ENCODE measurements around the gene CFAP100.

Gene CFAP100

GRCh38 chr3:126399351-126399735 lies 4.6 kb downstream of the CFAP100 start:
- Histone ChIP-seq H3K4me1 (ENCODE audit: low read depth, poor library complexity, severe bottlenecking) (no peaks in the 10 kb centered on the region), H3K4me2 (no peak overlapping the region), H4K20me1 (ENCODE audit: insufficient read depth) (no peaks in the 10 kb centered on the region), H3K36me3 (ENCODE audit: insufficient read depth) (no peaks in the 10 kb centered on the region), H3K9ac (no peak overlapping the region), H3K27ac (no peak overlapping the region), H3K27me3 (ENCODE audit: insufficient read depth, low read depth) (no peaks in the 10 kb centered on the region), H3K4me3 (IDR thresholded peaks at IDR 0.05; ENCODE audit: insufficient read depth, low read depth, low read length) (no peak overlapping the region), H2AFZ (ENCODE audit: low read depth) (no peak overlapping the region), H3K79me2 (ENCODE audit: insufficient read depth, low read depth) (no peaks in the 10 kb centered on the region)
- TF ChIP-seq CTCF (conservative IDR thresholded peaks at IDR 0.05; ENCODE audit: low read depth, low read length) = no peak

GRCh38 chr3:126399756-126400155 lies 5.0 kb downstream of the CFAP100 start:
- H3K9ac ChIP-seq = no peak overlapping the region
- TF ChIP-seq CTCF (conservative IDR thresholded peaks at IDR 0.05; ENCODE audit: low read depth, low read length) = no peak
- no peaks in the 10 kb centered on the region for H3K36me3 ChIP-seq (ENCODE audit: insufficient read depth)
- no peaks in the 10 kb centered on the region for H4K20me1 ChIP-seq (ENCODE audit: insufficient read depth)
- H2AFZ ChIP-seq (ENCODE audit: low read depth) = no peak overlapping the region
- H3K4me1 ChIP-seq (ENCODE audit: low read depth, poor library complexity, severe bottlenecking) = no peaks in the 10 kb centered on the region
- H3K27ac ChIP-seq = no peak overlapping the region
- no peak overlapping the region for H3K4me3 ChIP-seq (IDR thresholded peaks at IDR 0.05; ENCODE audit: insufficient read depth, low read depth, low read length)
- H3K27me3 ChIP-seq (ENCODE audit: insufficient read depth, low read depth) = no peaks in the 10 kb centered on the region
- no peak overlapping the region for H3K4me2 ChIP-seq
- H3K79me2 ChIP-seq (ENCODE audit: insufficient read depth, low read depth) = no peaks in the 10 kb centered on the region

- H3K79me2 ChIP-seq (ENCODE audit: insufficient read depth, low read depth) = no peaks in the 10 kb centered on the region
- no peaks in the 10 kb centered on the region for H3K36me3 ChIP-seq (ENCODE audit: insufficient read depth)
- H3K9ac ChIP-seq = no peak overlapping the region
- H3K4me1 ChIP-seq (ENCODE audit: low read depth, poor library complexity, severe bottlenecking) = no peaks in the 10 kb centered on the region
- H3K4me2 ChIP-seq = no peak overlapping the region
- H3K27me3 ChIP-seq (ENCODE audit: insufficient read depth, low read depth) = no peaks in the 10 kb centered on the region
- no peak overlapping the region for H2AFZ ChIP-seq (ENCODE audit: low read depth)
- no peak overlapping the region for H3K27ac ChIP-seq
- no peak overlapping the region for H3K4me3 ChIP-seq (IDR thresholded peaks at IDR 0.05; ENCODE audit: insufficient read depth, low read depth, low read length)
- H4K20me1 ChIP-seq (ENCODE audit: insufficient read depth) = no peaks in the 10 kb centered on the region
- TF ChIP-seq CTCF (conservative IDR thresholded peaks at IDR 0.05; ENCODE audit: low read depth, low read length) = no peak
Observed at GRCh38 chr3:126401611-126402160, 7.0 kb downstream of the CFAP100 start.

GRCh38 chr3:126402178-126402577 lies 7.5 kb downstream of the CFAP100 start:
- Histone ChIP-seq H3K4me2 (no peak overlapping the region), H3K9ac (no peak overlapping the region), H3K4me3 (IDR thresholded peaks at IDR 0.05; ENCODE audit: insufficient read depth, low read depth, low read length) (no peak overlapping the region), H3K27ac (no peak overlapping the region), H4K20me1 (ENCODE audit: insufficient read depth) (no peaks in the 10 kb centered on the region), H3K79me2 (ENCODE audit: insufficient read depth, low read depth) (no peaks in the 10 kb centered on the region), H3K4me1 (ENCODE audit: low read depth, poor library complexity, severe bottlenecking) (no peaks in the 10 kb centered on the region), H2AFZ (ENCODE audit: low read depth) (no peak overlapping the region), H3K36me3 (ENCODE audit: insufficient read depth) (no peaks in the 10 kb centered on the region), H3K27me3 (ENCODE audit: insufficient read depth, low read depth) (no peaks in the 10 kb centered on the region)
- no peak for TF ChIP-seq CTCF (conservative IDR thresholded peaks at IDR 0.05; ENCODE audit: low read depth, low read length)
